GM23338 (cell line): ENCODE results near the gene HSD3B7.

Experiments used
- EZH2 ChIP-seq: fragments of 200-600 bp; sonication (generic); IDR thresholded peaks from one replicate; pipeline ENCODE4 v1.8.0; 2017; ENCODE audit warnings: antibody characterized with exemption, mild to moderate bottlenecking, low read depth; ENCODE audit not compliant: unreplicated experiment
- TF ChIP-seq, protein P1 (sequence below), 2 experiments: fragments of 200-600 bp in 1 of 2; sonication (generic) in 1 of 2; conservative IDR thresholded peaks; 2 replicates each; pipeline versions ENCODE4 v1.5.1 to v1.6.1; 2016 to 2017; ENCODE audit warnings: antibody characterized with exemption in 2 of 2, low read depth in 2 of 2, mild to moderate bottlenecking in 2 of 2, moderate library complexity in 1 of 2

- TF ChIP-seq, protein P1, sequence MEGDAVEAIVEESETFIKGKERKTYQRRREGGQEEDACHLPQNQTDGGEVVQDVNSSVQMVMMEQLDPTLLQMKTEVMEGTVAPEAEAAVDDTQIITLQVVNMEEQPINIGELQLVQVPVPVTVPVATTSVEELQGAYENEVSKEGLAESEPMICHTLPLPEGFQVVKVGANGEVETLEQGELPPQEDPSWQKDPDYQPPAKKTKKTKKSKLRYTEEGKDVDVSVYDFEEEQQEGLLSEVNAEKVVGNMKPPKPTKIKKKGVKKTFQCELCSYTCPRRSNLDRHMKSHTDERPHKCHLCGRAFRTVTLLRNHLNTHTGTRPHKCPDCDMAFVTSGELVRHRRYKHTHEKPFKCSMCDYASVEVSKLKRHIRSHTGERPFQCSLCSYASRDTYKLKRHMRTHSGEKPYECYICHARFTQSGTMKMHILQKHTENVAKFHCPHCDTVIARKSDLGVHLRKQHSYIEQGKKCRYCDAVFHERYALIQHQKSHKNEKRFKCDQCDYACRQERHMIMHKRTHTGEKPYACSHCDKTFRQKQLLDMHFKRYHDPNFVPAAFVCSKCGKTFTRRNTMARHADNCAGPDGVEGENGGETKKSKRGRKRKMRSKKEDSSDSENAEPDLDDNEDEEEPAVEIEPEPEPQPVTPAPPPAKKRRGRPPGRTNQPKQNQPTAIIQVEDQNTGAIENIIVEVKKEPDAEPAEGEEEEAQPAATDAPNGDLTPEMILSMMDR (conservative IDR thresholded peaks at IDR 0.05; ENCODE audit: low read depth in 2 of 2): no peak
- TF ChIP-seq EZH2: no peak
Observed at GRCh38 chr16:30980434-30980833, 4.6 kb upstream of the HSD3B7 start.
